Stimulated activated CD8-positive, alpha-beta memory T cell treated with anti-CD3 and anti-CD28 coated beads, Interleukin-2, amount 100 ng/mL, for 1 hour (primary cell): ENCODE data around the gene SPATA31E1.
"Not testable (repeated sequence)": the region's sequence is repeated elsewhere in the genome, so short reads cannot be mapped to it uniquely, and the experiment has no call there.

Experiments
- DNase-seq, 2 donors: peaks; one replicate each; pipeline ENCODE4 v3.0.0-alpha.2; 2020; ENCODE audit warnings: low read depth in 2 of 2

Gene SPATA31E1

GRCh38 chr9:87934444-87934843, 51.8 kb downstream of the SPATA31E1 start:
- not testable (repeated sequence) for DNase-seq

- DNase-seq, result not testable (repeated sequence)
Observed at GRCh38 chr9:87937352-87937751, 54.7 kb downstream of the SPATA31E1 start.

GRCh38 chr9:87937918-87938317, 55.2 kb downstream of the SPATA31E1 start:
- DNase-seq, result not testable (repeated sequence)

DNA sequence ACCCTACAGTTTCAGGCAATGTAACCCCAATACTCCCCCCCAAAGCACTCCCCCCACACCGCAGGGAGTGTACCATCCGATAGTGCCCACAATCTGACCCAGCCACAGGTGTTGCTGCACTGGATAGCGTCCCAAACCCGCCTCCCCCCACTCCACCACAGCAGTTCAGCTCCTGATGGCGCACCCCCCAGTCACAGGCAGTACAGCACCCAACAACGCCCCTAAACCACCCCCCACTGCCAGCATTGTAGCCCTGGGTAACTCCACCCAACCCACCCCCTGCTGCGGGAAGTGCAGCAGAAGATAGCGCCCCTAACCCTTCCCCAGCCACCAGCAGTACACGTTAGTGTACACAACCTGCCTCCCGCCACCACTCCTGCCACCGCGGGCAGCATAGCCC, 55.7 kb downstream of the SPATA31E1 start:
- DNase-seq, result not testable (repeated sequence)
